Keratinocyte (primary cell): ENCODE results near the gene CARD11. TPM values are rescaled to one million over a fixed set of nuclear protein-coding genes. Genes with fewer than 3 reads are reported as not detected.

Experiments used
- DNase-seq: peaks from one replicate; pipeline ENCODE4 v3.0.0-alpha.2; 2011; ENCODE audit warnings: low read depth, missing footprints, low spot score
- FAIRE-seq: peaks from 2 replicates; lab custom pipeline; 2011; peaks lifted over from hg19 to GRCh38; lab: Jason Lieb, UNC
- H2AFZ ChIP-seq: 2 replicates; pipeline ENCODE4 v1.6.0; 2012; ENCODE audit warnings: low read length, control low read depth, inconsistent platforms; ENCODE audit not compliant: control insufficient read depth
- H3K27ac ChIP-seq: 2 replicates; pipeline ENCODE4 v1.5.1; 2011; ENCODE audit warnings: low read length; ENCODE audit not compliant: control insufficient read depth, insufficient read depth
- H3K27me3 ChIP-seq: 3 replicates; pipeline ENCODE4 v1.6.0; 2011; ENCODE audit warnings: low read length; ENCODE audit not compliant: control insufficient read depth, insufficient read depth; ENCODE audit errors: extremely low read depth
- H3K36me3 ChIP-seq, 2 experiments: 2 replicates in 1 of 2; 3 replicates in 1 of 2; pipeline ENCODE4 v1.5.1; 2011; ENCODE audit warnings: low read length in 2 of 2, mild to moderate bottlenecking in 1 of 2; ENCODE audit not compliant: control insufficient read depth in 2 of 2, insufficient read depth in 2 of 2; ENCODE audit errors: extremely low read depth in 1 of 2
- H3K4me1 ChIP-seq: 3 replicates; pipeline ENCODE4 v1.5.1; 2011; ENCODE audit warnings: low read length; ENCODE audit not compliant: control insufficient read depth, insufficient read depth; ENCODE audit errors: extremely low read depth
- H3K4me2 ChIP-seq: 3 replicates; pipeline ENCODE4 v1.6.0; 2011; ENCODE audit warnings: low read depth, low read length; ENCODE audit not compliant: control insufficient read depth, insufficient read depth; ENCODE audit errors: extremely low read depth
- H3K4me3 ChIP-seq, 3 experiments: fragments of 200-600 bp in 1 of 3; sonication (generic) in 1 of 3; 2 replicates in 2 of 3; 3 replicates in 1 of 3; pipeline ENCODE4 v1.5.1; 2011 to 2016; ENCODE audit warnings: low read length in 3 of 3, mild to moderate bottlenecking in 3 of 3, control low read depth in 2 of 3, inconsistent platforms in 1 of 3, low read depth in 1 of 3, mixed read lengths in 1 of 3, mixed run types in 1 of 3, moderate library complexity in 1 of 3; ENCODE audit not compliant: control insufficient read depth in 2 of 3, insufficient read depth in 2 of 3; ENCODE audit errors: extremely low read depth in 1 of 3
- H3K79me2 ChIP-seq: 2 replicates; pipeline ENCODE4 v1.6.0; 2012; ENCODE audit warnings: low read length; ENCODE audit not compliant: control insufficient read depth, insufficient read depth
- H3K9ac ChIP-seq: 3 replicates; pipeline ENCODE4 v1.6.0; 2011; ENCODE audit warnings: low read length; ENCODE audit not compliant: control insufficient read depth, insufficient read depth; ENCODE audit errors: extremely low read depth
- H3K9me1 ChIP-seq: 3 replicates; pipeline ENCODE4 v1.6.0; 2011; ENCODE audit warnings: low read length; ENCODE audit not compliant: control insufficient read depth, insufficient read depth; ENCODE audit errors: extremely low read depth
- H3K9me3 ChIP-seq: 2 replicates; pipeline ENCODE4 v1.5.1; 2012; ENCODE audit warnings: low read depth, low read length; ENCODE audit not compliant: control insufficient read depth
- H4K20me1 ChIP-seq: 3 replicates; pipeline ENCODE4 v1.6.0; 2011; ENCODE audit warnings: low read length; ENCODE audit not compliant: control insufficient read depth, insufficient read depth; ENCODE audit errors: extremely low read depth
- CTCF ChIP-seq, 3 experiments: IDR thresholded peaks in 1 of 3; conservative IDR thresholded peaks in 1 of 3; optimal IDR thresholded peaks in 1 of 3; 2 replicates in 2 of 3; 3 replicates in 1 of 3; pipeline versions ENCODE3 to v1.5.1; 2011; ENCODE audit warnings: low read length in 3 of 3, mild to moderate bottlenecking in 3 of 3, moderate library complexity in 2 of 3, control low read depth in 1 of 3, inconsistent platforms in 1 of 3; ENCODE audit not compliant: insufficient read depth in 2 of 3; ENCODE audit errors: extremely low read depth in 1 of 3
- EZH2 ChIP-seq: IDR thresholded peaks from one replicate; pipeline ENCODE4 v1.6.1; 2012; ENCODE audit warnings: inconsistent platforms, mild to moderate bottlenecking, low read length, moderate library complexity
- dilution Hi-C: fragments of 300-500 bp; cut with MboI; formaldehyde crosslinking; loops from one replicate; pipeline ENCODE4 v1.7.0; 2020; ENCODE audit warnings: low sequenced_read_pairs; ENCODE audit not compliant: extremely low pct_ligation_motif_present
- polyA plus RNA-seq, 5 experiments: library from polyadenylated mRNA; depleted of rRNA in 3 of 5; stranded (reverse) in 3 of 5; stranded (forward) in 1 of 5; unstranded in 1 of 5; fragments of >200 nt; gene quantifications; 1 replicate in 1 of 5; 2 replicates in 3 of 5; 3 replicates in 1 of 5; pipeline versions ENCODE4 v1.2.1 to v1.2.3, GENCODE V29; 2011 to 2012; ENCODE audit warnings: missing spikeins in 2 of 5, low read depth in 1 of 5, low replicate concordance in 1 of 5

CARD11 gene
- polyA plus RNA-seq, 1 donor (not counting 4 experiments of a cell fraction or from before 2014, with no cell fraction given) = 4.3 TPM

GRCh38 chr7:2927592-2927991 is 116.1 kb downstream of the CARD11 start:
- peaks cover 5% of the 10 kb centered on the region for H3K27me3 ChIP-seq
- dilution Hi-C loops = no loop called here

GRCh38 chr7:2926896-2927405 is 116.7 kb downstream of the CARD11 start:
- Histone ChIP-seq H3K9me3 (no peaks in the 10 kb centered on the region), H3K36me3 (peaks cover 0 to 2% of the 10 kb centered on the region in 2 experiments), H4K20me1 (peaks cover 3% of the 10 kb centered on the region), H3K4me3 (no peak overlapping the region), H3K27ac (no peak overlapping the region), H3K27me3 (peaks cover 5% of the 10 kb centered on the region), H3K9ac (no peak overlapping the region), H3K4me1 (peaks cover 6% of the 10 kb centered on the region), H3K4me2 (no peak overlapping the region), H2AFZ (no peak overlapping the region), H3K9me1 (no peaks in the 10 kb centered on the region), H3K79me2 (no peaks in the 10 kb centered on the region)
- DNase-seq (no peak), FAIRE-seq (no peak)
- dilution Hi-C loops = no loop called here
- TF ChIP-seq EZH2 (no peak), CTCF (optimal IDR thresholded peaks at IDR 0.05 in 1 of 3, IDR thresholded peaks at IDR 0.05 in 1 of 3, conservative IDR thresholded peaks at IDR 0.05 in 1 of 3; ENCODE audit: extremely low read depth in 1 of 3, insufficient read depth in 2 of 3, low read length in 3 of 3) (no peak)

More at GRCh38 chr7:2927592-2927991, 116.1 kb downstream of the CARD11 start:
- Histone ChIP-seq H4K20me1 (peaks cover 3% of the 10 kb centered on the region), H3K9me1 (no peaks in the 10 kb centered on the region), H3K4me2 (no peak overlapping the region), H3K79me2 (no peaks in the 10 kb centered on the region), H3K4me3 (no peak overlapping the region), H3K36me3 (peaks cover 0 to 2% of the 10 kb centered on the region in 2 experiments), H3K9me3 (no peaks in the 10 kb centered on the region), H3K9ac (no peak overlapping the region), H2AFZ (no peak overlapping the region), H3K27ac (no peak overlapping the region), H3K4me1 (peaks cover 6% of the 10 kb centered on the region)
- FAIRE-seq (no peak), DNase-seq (no peak)
- no peak for TF ChIP-seq CTCF (optimal IDR thresholded peaks at IDR 0.05 in 1 of 3, IDR thresholded peaks at IDR 0.05 in 1 of 3, conservative IDR thresholded peaks at IDR 0.05 in 1 of 3; ENCODE audit: extremely low read depth in 1 of 3, insufficient read depth in 2 of 3, low read length in 3 of 3)
